ENCODE results near the gene CD4.

The CD4 gene

GRCh38 chr12:6778574-6779550, 10.5 kb upstream of the CD4 start:
- peak; percentile 93 for DNase-seq

DNA sequence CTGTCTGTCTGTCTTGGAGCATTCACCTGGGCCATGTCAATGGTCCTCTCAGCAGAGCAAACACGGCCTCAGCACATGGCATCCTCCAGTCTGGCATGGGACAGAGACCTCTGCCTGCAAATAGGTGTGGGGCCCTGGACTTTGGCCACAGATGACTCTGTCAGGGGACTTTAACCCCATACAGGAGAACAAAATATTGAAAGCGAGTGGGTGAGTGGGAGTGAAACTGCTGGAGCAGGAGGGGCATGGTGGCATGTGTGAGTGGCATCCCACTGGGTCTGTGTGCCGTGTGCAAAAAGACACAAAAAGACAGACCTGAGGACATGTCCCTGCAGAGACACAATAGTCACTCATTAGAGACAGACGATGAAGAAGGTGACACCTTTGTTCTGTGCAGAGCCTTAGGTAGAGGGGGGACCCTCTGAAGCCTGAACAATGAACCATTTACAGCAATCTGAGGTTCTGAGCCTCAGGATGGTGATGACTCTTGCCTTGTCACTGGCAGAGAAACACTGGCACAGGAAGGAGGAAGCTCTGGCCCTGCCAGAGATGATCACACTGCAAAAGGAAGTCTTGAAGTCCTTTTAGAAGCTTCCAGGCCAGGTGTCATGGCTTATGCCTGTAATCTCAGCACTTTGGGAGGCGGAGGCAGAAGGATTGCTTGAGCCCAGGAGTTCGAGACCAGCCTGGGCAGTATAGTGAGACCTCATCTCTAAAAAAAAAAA, 9.5 kb upstream of the CD4 start:
- no peak for DNase-seq

DNA sequence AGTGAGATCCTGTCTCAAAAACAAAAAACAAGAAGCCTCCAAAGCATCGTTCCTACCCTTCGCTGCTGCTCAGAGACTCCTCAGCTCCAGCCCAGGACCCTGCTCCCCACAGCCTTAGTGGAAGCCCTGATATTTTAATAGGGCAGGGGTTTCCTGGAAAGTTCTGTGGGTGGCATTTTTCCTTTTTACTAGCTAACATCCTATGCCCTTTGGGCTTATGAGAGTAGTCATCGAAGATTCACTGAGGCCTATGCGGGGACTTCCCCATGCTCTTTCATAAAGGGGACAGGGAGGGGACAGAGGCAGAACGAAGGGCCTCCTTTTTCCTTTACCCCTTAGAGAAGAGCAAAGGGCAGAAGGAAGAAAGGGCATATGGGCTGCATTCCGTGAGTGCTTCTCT, 8.8 kb upstream of the CD4 start:
- no peak for DNase-seq

DNA sequence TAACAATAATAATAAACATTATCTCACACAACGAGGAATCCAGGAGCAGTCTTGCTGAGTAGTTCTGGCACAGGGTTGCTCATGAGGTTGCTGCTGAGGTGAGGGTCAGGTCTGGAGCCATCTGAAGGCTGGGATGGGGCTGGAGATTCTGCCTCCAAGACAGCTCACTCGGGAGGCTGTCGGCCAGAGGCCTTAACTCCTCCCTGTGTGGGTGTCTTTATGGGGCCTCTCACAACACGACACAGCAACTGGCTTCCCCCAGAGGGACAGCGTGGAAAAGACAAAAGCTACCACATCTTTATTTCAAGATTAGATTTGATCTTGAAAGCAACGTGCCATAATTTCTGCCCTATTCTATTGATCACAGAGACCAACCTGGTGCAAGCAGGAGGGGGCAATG, 7.2 kb upstream of the CD4 start:
- DNase-seq, result no peak

DNA sequence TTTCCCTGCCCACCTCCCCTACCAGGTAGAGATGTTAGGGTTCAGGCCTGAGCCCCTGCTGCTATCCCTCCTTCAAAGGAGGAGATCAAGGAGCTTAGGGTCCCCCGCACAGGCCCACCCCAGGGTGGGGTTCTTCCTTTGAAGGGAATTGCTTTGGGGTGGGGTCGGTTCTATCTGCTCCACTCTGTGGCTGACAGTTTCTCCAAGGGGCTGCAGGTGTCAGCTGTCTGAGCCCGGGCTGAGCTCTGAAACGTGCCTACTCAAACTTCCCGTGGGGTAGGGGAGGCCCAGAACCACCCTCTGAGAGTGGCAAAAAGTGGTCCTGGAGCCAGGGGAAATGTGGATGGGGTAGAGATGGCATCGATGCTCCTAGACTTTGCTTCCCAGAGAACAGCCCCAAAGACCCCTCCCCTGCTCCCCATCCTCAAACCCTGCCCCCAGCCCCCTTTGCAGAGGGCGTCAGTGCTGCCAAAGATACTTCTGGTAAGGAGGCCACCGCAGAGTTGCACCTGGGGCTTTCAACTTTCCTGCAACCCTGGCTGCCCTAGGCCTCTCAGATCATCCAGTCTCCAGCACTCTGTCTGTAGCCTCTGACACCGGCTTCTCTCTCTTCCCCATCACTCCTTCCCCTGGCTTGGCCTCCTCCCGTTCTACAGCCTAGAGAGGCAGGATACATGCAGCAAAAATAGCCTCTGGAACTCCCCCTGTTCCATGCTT, 6.3 kb upstream of the CD4 start:
- peak; percentile 42 for DNase-seq

DNA sequence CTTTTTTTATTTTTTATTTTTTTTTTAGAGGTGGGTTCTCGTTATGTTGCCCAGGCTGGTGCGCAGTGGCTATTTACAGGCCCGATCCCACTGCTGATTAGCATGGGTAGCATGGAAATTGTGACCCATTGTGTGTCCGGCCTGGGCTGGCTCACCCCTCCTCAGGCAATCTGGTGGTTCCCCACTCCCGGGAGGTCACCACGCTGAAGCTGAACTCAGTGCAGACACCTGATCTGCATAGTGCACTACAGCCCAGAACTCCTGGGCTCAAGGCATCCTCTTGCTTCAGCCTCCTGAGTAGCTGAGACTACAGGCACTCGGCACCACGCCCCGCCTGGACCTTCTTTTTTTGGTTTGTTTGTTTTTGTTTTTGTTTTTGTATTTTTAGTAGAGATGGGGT, 5.5 kb upstream of the CD4 start:
- no peak for DNase-seq

DNA sequence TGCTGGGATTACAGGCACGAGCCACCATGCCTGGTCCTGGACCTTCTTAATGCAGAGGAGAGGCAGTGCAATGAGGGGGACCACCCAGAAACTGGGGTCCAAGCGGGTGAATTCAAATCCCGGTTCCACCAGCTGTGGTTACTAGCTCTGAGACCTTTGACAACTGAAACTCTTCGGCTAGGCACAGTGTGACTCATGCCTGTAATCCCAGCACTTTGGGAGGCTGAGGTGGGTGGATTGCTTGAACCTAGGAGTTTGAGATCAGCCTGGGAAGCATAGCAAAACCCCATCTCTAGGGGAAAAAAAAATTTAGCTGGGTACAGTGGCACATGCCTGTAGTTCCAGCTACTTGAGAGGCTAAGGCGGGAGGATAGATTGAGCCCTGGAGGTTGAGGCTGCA, 5.0 kb upstream of the CD4 start:
- no peak for DNase-seq

DNA sequence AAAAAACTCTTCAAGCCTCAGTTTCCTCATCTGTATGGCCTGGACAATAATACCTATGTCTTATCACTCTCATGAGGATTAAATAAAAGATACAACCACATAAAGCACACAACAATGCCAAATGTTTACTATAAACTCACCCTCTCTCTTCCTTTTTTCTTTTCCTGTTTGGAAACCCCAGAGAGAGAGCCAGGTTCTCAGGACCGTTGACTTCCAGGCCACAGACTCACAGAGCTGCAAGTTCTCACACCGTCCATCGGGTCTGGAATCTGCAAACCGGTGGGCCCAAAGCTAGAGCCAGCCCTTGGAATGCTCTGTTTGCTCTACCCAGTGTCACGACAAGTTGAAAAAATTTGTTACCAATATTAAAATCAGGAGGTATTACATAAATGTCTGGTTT, 4.6 kb upstream of the CD4 start:
- no peak for DNase-seq

DNA sequence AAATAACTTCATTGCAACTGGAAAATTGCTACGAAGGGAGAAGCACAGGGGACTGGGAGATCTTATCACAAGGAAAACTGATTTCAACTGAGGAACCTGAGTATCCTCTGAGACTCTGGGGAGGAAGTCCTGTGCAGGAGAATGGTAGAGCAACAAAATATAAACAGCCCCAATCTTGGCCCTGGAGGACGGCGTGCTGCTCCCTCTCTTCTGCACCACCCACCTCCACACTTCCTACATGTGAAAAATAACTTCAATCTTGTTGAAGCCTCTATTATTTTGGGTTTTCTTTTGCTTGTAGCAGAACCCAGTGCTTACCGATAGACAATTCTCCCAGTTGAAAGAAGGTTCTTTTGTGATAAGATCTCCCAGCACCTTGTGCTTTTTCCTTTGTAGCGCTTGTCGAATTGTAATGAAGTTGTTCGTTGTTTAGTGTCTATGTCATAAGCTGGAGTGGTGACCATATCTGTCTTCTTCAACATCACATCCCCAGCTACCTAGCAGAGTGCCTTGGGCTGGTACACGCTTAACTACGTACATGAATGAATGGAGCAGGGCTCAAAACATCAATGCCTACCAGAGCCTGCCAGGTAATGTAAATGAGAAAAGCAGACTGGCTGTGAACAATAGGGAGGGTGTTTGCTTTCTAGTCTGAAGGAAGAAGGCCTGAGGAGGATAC, 2.8 kb upstream of the CD4 start:
- peak; percentile 42 for DNase-seq

- no peak for DNase-seq
These were observed 2.0 kb upstream of the CD4 start for GRCh38 chr12:6787309-6787708.

GRCh38 chr12:6790496-6791150, 1.3 kb downstream of the CD4 start:
- DNase-seq, result peak; percentile 63

- peak; percentile 39 for DNase-seq
These were observed 2.7 kb downstream of the CD4 start for GRCh38 chr12:6791931-6792520.

- peak; percentile 76 for DNase-seq
These were observed 3.3 kb downstream of the CD4 start for GRCh38 chr12:6792522-6793201.

- no peak for DNase-seq
These were observed 5.8 kb downstream of the CD4 start for GRCh38 chr12:6795088-6795487.

GRCh38 chr12:6796576-6796975, 7.2 kb downstream of the CD4 start:
- no peak for DNase-seq

GRCh38 chr12:6799147-6799546, 9.8 kb downstream of the CD4 start:
- no peak for DNase-seq

DNA sequence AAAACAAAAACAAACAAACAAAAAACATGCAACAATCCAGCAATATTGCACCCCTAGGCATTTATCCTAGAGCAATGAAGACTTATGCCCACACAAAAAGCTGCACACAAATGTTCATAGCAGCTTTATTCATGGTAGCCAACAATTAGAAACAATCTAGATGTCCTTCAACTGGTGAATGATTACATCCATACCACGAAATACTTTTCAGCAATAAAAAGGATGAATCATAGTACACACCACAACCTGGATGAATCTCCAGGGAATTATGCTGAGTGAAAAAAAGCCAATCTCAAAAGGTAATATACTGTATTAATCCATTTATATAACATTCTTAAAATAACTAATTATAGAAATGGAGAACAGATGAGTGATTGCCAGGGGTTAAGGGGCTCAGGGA, 17.8 kb downstream of the CD4 start:
- no peak for DNase-seq

- no peak for DNase-seq
These were observed 19.7 kb downstream of the CD4 start for GRCh38 chr12:6809056-6809455.

DNA sequence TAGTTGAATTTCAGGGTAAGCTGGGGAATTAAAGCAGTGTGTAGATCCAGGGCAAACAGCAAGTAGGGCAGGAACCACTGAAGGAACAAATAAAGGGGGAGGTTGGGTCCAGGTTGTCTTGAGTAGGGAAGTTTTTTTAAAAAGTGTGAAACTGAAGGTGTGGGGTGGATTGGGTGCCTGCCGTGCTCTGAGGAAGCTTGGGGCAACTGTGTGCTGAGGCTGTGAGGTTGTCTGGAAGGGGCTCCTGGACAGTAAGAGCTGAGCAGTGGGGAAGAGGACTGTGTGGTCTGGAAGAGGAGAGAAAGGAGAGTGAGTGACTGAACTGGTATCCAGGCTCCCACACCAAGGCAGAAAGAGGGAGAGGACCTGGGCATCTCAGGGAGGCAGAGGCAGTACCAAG, 21.4 kb downstream of the CD4 start:
- DNase-seq, result no peak

- DNase-seq, result no peak
These were observed 24.0 kb downstream of the CD4 start for GRCh38 chr12:6813363-6813762.

GRCh38 chr12:6816598-6816997, 27.3 kb downstream of the CD4 start:
- DNase-seq, result no peak

Data from CD4-positive, alpha-beta T cell treated with Interleukin-17A for 4 hours (primary cell).